Raji (cell line): ENCODE data around the gene MYO1E.

ENCODE experiments used
- POLR2A ChIP-seq: IDR thresholded peaks from 2 replicates; pipeline ENCODE4 v1.6.1; 2011; ENCODE audit warnings: low read depth, low read length, control low read depth; ENCODE audit not compliant: insufficient read depth

Gene MYO1E

GRCh38 chr15:59298225-59298853 lies 74.3 kb downstream of the MYO1E start:
- TF ChIP-seq POLR2A = no peak

- TF ChIP-seq POLR2A = no peak
Observed at GRCh38 chr15:59296181-59296617, 76.5 kb downstream of the MYO1E start.

- TF ChIP-seq POLR2A = no peak
Observed at GRCh38 chr15:59295261-59296001, 77.2 kb downstream of the MYO1E start.

GRCh38 chr15:59294574-59295260 lies 78.0 kb downstream of the MYO1E start:
- no peak for TF ChIP-seq POLR2A

GRCh38 chr15:59292442-59293151 lies 80.1 kb downstream of the MYO1E start:
- no peak for TF ChIP-seq POLR2A

- TF ChIP-seq POLR2A = no peak
Observed at GRCh38 chr15:59291213-59291549, 81.5 kb downstream of the MYO1E start.

- no peak for TF ChIP-seq POLR2A
Observed at GRCh38 chr15:59290295-59291212, 82.1 kb downstream of the MYO1E start.

GRCh38 chr15:59289574-59289973 lies 83.1 kb downstream of the MYO1E start:
- TF ChIP-seq POLR2A = no peak

- no peak for TF ChIP-seq POLR2A
Observed at GRCh38 chr15:59283717-59284391, 88.8 kb downstream of the MYO1E start.

- no peak for TF ChIP-seq POLR2A
Observed at GRCh38 chr15:59282515-59283337, 89.9 kb downstream of the MYO1E start.

GRCh38 chr15:59281699-59282098 lies 91.0 kb downstream of the MYO1E start:
- no peak for TF ChIP-seq POLR2A

GRCh38 chr15:59280855-59281254 lies 91.8 kb downstream of the MYO1E start:
- no peak for TF ChIP-seq POLR2A

- no peak for TF ChIP-seq POLR2A
Observed at GRCh38 chr15:59279023-59279422, 93.6 kb downstream of the MYO1E start.
